T follicular helper cell (primary cell): ENCODE results near the gene SMPD3.
"Not testable (repeated sequence)": the region's sequence is repeated elsewhere in the genome, so short reads cannot be mapped to it uniquely, and the experiment has no call there.

Experiments used
- DNase-seq: peaks from one replicate; pipeline ENCODE4 v3.0.0-alpha.2; 2020; ENCODE audit warnings: low read depth
- total RNA-seq, 2 experiments: gene quantifications; one replicate each; lab custom pipeline; 2026; lab: John Stamatoyannopoulos, UW

Gene SMPD3
- total RNA-seq = 0.39 to 1.8 reads per million in 2 experiments

DNA sequence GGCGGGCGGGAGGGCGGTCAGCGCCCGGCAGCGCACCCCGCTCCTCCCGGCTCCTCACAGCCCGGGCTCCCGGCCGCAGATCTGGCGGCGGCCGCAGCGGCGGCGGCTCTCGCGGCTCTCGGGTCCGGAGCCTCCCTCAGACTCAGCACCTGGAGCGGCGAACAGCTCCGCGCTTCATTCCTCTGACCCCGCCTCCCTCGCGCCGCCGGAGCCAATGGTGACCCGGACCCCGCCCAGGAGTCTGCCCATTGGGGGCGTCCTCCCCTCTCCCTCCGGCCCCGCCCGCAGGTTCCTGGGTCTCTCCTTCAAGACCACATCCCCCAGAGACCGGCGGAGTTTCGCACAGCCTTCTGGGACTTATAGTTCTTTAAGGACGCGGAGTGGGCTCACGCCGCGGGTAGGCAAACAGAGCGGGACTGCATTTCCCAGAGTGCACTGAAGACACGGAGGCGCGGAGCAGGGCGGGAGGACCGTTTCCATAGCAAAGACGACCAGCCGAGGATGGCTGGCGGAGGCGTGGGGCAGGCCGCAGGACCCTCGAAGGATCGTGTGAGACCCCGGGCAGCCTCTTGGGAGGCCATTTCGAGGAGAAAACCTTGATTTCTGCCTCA is at the start of gene SMPD3:
TSS of gene SMPD3 (minus strand) at position 149 of the 611 bp plus-strand sequence. CDS start 76,327 bp downstream, outside the sequence.
- peak; percentile 95 for DNase-seq

DNA sequence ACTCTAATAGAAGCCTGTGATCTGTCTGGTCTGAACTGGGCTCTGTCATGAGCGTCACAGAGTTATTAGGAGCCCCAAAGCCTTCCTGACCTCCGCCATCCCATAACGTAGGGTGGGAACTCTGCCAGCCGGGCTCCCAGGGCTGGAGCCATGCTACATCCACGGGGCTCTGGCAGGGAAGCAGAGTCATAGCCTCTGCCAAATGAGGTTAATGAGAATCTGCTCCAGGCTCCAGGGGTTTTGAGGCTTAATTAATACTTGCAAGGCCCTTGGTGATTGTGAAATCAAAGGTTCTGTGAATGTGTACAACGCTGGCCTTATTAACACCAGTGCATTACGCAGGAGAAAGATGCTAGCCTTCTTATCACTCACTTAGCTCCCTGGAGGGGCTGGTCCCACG is 48.4 kb upstream of the SMPD3 start:
- no peak for DNase-seq

DNA sequence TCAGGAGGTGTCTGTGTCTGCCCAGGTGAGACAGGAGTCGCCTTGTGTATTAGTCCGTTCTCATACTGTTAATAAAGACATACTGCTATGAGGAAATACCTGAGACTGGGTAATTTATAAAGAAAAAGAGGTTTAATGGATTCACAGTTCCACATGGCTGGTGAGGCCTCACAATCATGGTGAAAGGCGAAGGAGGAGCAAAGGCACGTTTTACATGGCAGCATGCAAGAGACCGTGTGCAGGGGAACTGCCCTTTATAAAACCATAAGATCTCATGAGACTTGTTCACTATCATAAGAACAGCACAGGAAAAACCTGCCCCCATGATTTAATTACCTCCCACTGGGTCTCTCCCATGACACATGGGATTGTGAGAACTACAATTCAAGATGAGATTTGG is 46.0 kb upstream of the SMPD3 start:
- DNase-seq = not testable (repeated sequence)

DNA sequence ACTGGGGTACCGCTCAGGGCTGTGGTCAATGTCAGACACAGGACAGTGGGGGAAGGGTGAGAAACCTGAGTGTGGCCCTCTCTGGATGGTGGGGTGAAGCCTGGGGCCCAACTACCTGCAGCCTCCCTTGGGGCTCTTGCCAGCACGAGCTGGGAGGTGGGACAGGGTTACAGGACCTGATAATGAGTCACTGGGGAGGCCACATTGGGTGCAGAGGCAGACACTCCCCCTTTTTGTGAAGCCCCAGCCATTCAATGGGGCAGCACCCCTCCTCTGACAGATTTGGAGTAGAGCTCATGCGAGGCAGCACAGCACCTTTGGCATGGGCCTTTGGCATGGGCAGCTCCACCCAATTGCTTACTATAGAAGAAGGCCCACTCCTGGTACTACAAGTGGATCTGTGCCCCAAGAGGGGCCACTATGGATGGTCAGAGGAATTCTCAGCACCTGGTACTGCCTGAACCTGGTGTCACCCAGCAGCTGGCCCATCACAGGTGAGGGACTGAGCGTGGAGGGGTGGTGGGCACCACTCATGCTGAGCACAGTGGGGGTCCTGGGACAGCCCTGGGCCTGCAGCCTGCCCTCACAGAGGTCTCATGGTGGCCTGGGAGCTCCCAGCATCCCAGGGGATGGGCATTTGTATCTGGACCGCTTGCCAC is 45.2 kb upstream of the SMPD3 start:
- no peak for DNase-seq

DNA sequence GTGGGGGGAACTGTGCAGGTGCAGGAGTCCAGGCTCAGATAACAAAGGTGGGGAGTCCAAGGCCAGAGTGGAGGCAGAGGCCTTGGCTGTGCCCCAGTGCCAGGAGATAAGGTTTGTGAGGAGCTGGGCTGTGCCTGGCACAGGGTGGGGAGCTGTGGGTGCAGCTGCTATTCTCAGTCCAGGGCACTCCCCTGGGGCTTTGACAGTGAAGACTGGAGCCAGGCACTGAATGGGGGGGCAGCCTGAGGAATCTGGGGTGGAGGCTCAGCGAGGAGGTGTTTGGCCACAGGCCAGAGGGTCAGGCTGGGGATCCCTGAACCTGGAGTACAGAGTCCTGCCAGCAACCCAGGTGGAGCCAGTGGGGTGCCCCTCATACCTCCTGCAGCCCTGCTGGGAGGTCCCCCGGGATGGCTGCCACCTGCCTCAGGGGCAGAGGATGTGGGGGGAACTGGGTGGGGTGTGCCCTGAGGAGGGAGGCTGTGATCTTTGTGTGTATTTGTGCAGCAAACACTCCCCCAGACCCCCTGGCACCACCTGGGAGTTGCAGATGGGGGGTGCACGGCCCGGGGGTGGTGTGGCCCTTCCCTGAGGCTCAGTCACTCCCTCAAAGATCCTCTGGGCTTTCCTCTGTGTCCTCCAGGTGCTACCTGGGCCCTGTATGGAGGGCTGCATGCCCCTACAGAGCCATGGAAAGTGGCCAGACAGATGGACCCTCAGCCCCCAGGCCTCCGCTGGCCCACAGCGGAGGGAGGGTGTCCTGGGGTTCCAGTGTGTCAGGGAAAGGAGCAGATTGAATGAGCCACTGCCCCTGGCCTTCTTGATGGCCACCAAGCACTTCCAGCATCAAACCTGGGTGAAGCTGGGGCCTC is 44.5 kb upstream of the SMPD3 start:
- DNase-seq = no peak

DNA sequence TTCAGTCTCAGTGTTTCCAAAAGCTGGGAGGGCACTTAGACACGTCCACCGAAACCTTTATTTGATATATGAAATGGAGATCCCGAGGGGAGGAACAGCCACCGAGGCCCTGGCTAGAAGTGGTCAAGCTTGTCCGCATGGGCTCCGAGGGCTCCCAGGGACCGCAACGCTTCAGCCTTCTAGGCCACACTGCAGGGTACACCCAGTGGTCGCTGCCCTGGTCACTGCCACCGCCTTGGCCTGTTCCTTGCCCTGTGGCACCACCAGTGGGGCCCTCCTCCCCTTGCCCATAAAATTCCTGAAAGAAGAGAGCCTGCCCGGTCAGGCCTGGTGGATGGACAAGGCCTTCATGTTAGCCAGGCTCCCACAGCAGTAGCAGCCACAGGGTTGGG is 43.8 kb upstream of the SMPD3 start:
- DNase-seq = no peak

DNA sequence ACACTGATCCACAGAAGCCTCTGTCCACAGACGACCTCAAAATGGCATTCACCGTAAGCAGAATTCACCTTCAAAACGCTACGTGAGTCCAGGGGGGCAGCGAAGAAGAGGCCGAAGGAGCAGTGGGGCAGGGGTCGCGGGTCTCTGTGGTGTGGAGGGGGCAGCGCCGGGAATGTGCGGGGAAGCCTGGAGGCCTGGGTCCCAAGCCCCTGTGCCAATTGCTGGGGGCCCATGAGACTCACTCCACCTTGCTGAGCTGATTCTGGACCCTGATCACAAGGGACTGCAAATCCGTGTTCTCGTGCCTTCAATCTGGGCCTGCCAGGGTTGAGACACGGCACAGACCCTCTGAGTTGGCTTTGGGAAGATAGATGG is 43.3 kb upstream of the SMPD3 start:
- DNase-seq = no peak

DNA sequence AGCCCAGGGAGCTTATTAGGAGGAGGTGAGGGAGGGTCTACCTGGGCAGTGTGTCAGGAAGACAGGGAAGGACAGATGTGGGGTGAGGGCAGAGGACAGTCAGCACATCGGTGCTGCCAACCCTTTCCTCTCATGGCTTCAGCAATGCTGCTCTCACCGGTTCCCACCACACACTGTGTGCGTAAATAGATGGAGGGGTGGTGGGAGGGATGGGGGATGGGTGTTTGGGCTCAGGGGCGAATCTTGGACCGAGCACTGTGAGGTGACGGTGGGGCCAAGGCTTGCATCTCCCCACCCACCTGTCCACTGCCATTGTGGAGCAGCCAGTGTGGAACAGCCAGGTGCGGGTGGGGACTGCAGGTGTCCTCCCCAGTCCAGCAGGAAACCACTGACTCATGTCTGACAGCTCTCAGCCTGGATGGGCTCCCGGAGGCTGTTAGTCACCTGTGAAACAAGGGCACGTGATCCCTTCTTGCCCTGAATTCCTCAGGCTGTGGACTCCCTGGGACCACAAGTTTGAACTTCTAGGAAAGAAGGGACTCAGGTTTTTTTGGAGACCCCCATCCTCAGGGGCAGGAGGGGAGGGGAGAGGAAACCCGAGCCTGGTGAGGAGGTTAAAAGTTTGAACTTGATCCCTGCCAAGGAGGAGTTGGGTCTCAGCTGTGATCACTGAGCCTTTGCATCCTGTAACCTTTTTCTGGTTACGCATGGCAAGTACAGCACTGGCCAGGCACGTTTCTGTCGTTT is 42.7 kb upstream of the SMPD3 start:
- DNase-seq = no peak

DNA sequence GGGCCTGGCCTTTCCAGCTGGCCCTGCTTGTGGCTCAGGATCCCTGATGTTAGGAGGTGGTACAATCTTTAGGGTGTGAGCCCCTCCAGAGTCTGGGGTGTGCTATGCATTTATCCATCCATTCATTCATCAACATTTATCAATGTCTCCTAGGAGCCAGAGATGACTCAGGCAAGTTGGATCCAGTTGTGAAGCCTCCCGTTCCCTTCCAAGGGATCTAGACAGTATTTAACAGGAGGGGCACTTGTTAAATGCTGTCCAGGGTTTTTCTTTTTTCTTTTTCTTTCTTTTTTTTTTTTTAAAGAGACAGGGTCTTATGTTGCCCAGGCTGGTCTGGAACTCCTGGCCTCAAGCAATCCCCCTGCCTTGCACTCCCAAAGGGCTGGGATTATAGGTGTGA is 42.0 kb upstream of the SMPD3 start:
- DNase-seq = no peak

DNA sequence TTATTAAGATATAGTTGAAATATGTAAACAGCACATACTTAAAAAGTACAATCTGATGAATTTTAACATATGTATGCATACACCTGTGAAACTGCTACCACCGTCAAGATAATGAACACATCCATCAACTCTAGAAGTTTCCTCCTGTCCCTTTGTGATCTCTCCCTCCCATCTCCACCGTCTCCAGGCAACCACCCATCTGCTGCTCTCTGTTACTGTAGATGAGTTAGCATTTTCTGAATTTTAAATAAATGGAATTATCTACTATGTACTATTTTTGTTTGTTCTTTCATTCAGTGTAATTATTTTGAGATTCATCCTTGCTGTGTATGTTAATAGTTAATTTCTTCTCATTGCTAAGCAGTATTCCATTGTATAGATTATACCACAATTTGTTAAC is 40.2 kb upstream of the SMPD3 start:
- no peak for DNase-seq

DNA sequence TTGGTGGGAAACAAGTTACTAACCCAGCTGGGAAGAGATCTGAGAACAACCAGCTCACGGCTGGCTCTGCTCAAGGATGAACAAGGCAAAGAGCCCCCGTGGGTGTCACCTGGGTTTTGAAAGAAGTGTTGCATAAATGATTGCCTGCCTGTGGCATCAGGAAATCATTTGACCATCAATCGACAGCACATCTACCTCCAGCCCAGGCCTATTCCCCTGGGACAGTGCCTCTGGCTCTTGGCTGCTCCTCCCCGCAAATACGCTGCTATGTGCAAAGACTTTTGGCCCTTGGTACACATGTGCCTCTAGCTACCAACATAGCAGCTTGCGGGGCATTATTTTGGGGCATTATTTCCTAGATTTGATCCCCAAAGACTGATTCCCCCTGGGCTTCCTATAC is 39.4 kb upstream of the SMPD3 start:
- no peak for DNase-seq

DNA sequence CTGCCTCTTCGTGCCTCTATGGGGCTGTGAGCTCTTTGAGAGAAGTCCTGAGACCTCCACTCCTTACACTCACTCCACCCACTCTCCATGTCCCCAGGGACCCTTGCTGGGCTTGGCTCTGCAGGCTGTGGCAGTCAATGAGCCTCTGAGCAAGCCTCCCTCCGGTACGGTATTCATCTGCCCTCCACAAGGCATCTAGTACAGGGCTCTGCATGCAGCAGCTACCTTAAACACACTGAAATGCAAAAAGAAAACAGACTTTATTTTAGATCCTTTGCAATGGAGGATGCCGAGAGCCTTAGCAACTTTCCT is 38.9 kb upstream of the SMPD3 start:
- no peak for DNase-seq

DNA sequence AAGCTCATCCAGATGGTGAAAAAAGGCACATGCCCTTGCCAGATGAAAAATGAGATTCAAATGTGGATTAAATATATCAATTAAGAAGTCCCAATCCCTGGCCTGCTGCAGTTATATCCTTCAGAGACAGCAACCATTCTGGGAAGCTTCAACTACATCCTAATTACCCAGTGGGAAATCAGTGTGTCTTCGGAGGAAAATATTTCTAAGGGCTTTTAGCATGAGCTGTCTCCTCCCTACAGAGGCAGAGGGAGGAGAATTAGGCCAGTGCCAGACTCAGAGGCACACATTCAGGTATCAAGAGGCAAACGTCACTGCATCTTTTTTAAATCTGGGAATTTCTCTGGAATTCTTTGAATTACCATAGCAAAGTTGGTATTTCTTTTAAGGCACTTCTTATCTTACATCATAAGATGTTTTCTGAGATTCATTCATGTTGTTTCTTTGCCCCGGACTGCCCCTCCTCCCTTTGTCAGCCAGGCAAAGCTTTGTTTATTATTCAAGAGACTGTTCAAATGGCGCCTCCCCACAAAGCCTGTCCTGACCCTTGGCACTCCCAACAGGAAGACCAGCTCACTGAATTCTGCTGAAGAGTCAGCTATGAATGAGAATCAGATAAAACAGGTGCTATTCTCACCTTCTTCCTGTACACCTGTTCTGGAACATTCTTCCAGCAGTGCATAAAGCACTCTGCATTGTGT is 38.3 kb upstream of the SMPD3 start:
- no peak for DNase-seq

DNA sequence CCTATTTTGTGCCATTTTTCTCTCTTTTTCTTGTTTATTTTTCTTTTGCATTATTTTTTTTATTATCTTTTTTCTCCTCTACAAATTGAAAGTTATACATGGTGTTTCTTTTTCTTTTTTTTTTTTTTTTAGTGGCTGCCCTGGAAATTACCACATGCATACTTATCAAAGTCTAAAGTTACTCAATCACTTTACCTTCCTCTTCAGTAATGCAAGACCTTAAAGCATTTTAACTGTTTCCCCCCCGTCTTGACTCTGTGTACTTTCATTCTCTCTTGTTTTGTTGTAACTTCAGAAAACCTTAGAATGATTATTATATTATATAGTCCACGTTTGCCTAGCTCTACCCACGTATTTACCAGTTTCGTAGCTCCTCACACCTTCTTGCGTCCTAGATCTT is 33.3 kb upstream of the SMPD3 start:
- DNase-seq = no peak

DNA sequence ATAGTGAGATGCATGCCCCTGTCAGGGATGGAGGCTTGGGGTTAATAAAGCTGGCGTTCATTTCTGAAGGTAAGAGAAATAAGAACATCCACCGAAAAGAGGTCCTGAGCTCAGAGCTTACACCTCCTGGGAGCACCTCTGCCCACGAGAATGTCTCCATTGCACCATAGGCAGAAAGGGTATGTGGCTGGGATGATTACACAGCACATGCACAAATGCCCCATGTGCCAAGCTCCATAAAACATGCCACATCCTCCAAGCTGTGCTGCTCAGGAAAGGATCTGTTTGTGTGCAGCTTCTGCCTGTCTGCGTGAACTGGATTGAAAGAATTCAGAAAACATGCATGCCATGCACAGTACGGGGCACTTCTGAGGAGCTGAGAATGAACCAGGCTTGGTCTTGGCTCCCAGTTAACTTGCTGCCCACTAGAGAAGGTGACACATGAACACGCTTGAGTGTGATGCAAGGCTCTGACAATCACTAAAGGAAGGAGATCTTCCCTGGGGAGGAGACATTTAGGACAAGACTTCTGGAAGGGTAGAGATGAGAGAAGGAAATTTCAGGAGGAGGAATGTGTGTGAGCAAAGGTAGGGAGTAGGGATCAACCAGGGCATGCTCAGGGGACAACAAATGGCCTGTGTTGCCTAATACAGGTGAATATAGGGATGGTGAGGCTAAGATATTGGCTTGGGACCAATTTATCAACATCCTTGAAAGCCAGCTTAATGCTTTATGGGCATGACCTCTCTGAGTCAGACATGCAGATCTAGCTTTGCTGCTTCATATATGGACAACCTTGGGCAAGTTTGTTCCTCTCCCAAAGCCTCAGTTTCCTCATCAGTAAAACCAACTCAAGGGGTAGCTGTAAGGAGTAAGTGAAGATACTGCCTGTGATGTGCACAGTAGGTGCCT is 32.0 kb upstream of the SMPD3 start:
- no peak for DNase-seq

DNA sequence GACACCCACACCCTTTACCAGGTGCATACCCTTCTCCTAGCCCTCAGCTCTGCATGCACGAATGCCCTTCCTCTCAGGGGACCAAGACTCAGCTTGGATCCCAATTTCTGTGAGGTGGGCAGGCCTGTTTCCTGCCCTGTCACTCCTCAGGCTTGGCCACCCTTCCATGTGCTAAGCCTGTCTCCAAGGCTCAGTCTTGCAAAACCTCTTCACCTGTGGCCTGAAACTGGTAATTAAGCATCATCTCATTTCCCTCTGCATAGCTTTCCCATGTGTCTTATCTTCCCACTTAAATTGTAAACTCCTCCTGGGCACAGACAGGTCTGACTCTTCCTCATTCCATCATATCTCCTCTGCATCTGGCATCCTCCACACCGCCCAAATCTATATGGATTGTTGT is 31.0 kb upstream of the SMPD3 start:
- DNase-seq = no peak

DNA sequence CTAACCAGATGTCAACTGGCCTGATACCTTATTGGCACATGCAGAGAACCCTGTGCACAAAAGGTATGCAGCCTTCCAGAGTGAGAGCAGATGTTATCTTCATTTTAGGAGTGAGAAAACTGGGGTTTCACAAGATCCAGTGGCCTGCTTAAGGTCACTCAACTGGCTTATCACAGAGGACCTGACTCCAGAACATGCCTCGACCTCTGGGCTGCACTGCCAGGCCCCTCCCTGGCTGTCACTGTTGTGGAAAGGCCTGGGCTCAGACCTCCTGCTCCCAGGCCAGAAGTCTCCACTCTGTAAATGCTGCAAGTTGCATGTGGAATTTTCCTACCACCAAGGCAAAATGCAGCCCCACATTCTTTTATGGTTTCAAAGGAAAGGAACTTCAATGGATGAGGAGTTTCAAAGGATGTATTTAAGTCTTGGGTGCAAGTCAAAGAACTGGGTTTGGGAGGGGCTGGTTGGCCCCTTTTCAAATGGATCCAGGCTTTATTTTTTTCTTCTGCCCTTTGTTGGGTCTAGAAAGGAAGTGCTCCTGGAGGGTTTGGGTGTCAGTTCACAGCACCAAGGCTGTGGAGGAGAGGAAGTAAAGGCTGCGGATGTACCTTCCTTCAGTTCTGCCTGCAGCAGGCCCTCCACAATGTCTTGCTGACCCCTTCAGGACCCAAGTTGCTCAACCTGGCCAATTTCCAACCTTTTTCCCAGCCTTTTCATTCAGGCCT is 30.4 kb upstream of the SMPD3 start:
- DNase-seq = no peak

DNA sequence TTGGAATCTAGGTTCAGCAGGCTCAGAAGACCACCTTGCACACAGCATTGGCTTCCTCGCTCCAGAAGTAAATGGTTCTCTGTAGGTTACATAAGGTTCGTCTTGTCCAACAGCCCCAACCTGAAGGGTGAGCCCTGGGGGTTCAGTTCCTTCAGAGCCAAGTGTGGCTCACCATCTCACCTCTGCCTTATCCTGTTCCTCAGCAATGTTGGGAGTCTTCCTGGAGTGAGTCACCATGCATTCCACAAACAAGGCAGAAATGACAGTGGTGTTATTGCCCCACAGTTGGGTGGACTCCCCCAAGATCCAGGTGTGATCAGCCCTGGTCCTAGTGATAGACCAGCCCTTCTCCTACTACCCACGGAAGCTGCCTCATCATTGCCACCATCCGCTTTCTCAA is 26.8 kb upstream of the SMPD3 start:
- DNase-seq = no peak

DNA sequence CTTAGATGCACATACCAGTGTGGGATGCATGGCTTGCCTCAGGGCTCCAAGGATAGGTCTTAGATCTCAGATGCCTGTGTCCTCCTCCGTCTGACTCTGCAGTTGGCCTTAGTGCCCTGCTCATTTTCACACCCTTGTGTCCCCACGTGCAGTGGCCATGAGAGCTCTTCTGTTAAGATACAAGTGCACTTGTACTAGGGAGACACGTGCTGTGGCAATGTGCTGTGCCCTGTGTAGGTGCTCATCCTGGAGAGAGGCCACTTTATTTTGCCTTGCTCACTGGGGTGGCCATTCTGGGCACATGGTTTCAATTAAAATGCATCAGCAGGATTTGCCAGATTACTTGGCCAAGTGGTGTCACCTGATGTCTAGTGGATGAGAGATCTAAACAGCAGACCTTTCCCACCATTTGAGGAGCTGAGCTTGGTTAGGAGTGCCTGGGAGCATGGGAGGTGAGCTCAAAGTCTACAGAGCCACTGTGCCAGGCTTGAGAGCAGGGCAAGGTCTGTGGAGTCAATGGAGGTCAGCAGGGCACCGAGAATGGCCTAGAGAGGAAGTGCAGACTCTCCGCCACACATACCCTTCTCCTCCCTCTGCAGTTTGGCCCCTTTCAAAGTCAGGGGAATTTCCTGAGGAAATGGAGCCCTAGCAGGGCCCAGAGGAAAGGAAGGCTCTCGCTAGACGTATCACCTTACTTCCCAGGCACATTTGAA is 25.2 kb upstream of the SMPD3 start:
- no peak for DNase-seq

DNA sequence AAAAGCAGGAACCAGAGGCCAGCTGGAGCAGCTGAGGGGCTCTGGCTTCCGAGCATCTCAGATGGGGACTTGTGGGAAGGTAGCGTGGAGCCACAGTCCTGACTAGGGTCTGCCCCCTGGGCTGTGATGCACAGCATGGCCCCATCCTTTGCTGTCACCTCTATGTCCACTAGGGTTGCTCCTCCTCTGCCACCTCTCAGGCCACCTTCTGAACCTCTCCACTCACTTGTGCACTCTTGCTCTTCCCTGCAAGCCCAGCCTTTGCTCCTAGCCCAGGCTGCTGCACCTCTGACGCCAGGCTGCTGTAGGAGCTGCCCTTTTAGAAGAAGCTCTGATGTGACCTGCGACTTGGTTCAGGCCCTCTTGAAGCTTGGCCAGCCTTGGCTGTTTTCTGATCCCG is 24.3 kb upstream of the SMPD3 start:
- no peak for DNase-seq
